GM10266 (cell line): Measurements from ENCODE around the gene UNC5A.

Source experiments
- DNase-seq: peaks from one replicate; pipeline ENCODE4 v3.0.0; 2012; ENCODE audit errors: extremely low spot score
- TF ChIP-seq, protein P1 (sequence below): IDR thresholded peaks from 2 replicates; pipeline ENCODE4 v1.5.1; 2012; ENCODE audit warnings: mild to moderate bottlenecking, low read depth; ENCODE audit not compliant: control insufficient read depth, insufficient read depth; ENCODE audit errors: missing control alignments

UNC5A gene

DNA sequence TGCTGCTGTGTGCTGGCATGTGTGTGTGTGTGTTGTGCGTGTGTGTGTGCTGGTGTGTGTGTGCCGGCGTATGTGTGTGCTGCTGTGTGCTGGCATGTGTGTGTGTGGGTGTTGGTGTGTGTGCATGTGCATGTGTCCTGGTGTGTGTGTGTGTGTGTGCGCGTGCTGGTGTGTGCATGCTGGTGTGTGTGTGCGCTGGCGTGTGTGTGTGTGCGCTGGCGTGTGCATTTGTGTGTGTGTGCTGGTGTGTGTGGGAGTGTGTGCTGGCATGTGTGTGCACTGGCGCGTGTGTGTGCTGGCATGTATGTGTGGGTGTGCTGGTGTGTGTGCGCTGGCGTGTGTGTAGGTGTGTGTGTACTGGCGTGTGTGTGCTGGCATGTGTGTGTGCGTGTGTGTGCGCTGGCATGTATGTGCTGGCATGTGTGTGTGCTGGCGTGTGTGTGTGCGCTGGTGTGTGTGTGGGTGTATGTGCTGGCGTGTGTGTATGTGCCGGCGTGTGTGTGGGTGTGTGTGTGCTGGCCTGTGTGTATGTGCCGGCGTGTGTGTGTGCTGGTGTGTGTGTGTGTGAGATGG is 20.1 kb downstream of the UNC5A start:
- TF ChIP-seq, protein P1, sequence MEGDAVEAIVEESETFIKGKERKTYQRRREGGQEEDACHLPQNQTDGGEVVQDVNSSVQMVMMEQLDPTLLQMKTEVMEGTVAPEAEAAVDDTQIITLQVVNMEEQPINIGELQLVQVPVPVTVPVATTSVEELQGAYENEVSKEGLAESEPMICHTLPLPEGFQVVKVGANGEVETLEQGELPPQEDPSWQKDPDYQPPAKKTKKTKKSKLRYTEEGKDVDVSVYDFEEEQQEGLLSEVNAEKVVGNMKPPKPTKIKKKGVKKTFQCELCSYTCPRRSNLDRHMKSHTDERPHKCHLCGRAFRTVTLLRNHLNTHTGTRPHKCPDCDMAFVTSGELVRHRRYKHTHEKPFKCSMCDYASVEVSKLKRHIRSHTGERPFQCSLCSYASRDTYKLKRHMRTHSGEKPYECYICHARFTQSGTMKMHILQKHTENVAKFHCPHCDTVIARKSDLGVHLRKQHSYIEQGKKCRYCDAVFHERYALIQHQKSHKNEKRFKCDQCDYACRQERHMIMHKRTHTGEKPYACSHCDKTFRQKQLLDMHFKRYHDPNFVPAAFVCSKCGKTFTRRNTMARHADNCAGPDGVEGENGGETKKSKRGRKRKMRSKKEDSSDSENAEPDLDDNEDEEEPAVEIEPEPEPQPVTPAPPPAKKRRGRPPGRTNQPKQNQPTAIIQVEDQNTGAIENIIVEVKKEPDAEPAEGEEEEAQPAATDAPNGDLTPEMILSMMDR, result no peak
- DNase-seq, result no peak

DNA sequence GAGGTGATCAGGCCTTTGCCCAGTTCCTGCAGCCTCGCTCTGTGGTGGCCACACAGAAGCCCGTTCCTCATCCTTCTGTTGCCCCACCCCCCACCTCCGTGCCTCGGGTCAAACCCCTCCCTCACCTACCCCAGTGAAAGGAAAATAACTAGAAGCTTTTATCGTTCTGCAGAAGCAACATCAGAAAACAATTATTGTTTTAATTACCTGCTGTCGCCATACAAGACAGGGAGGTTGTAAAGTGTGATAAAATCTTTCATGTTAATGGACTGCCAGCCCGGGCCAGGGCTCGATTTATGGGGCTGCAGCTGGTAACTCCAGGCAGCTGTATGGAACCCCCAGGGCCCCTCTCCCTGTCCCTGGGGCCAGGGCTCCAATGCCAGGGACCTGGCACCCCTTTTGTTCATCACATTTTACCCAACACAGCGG is 20.6 kb downstream of the UNC5A start:
- TF ChIP-seq, protein P1, result no peak
- no peak for DNase-seq

DNA sequence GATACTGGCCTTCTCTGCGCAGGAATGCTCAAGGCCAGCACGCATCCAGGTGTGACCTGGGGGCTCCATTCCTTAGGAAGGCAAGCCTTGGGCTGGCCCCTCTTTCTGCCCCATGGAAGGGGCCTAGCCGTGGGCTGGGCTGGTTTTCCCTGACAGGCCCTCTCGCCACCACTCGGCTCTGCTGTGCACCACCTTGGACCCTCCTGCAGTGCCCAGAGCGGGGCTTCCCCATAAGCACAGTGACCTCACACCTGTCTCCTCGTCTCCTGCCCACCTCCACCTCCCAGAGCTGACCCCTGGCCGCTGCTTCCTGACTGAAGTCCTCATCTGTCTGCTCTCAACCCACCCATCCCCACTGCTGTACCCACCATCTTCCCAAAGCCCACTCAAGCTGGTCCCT is 21.1 kb downstream of the UNC5A start:
- no peak for DNase-seq
- TF ChIP-seq, protein P1, result no peak

DNA sequence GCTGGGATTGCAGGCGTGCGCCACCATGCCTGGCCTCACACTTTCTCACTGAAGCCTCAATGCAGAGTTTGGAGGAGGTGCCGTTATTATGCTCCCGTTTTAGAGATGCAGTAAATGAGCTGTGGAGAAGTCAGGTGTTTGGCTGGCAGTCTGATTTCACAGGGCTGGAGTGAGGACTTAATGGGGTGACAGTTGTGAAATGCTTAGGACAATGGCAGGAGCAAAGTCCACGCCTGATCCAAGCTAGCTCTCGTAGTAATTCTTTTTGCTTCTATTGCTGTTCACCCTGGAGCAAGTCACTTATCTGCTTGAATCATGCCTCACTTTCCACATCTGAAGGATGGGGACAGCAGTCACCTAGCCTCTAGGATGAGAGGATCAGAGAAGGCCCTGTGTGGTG is 21.8 kb downstream of the UNC5A start:
- TF ChIP-seq, protein P1, result no peak
- no peak for DNase-seq

DNA sequence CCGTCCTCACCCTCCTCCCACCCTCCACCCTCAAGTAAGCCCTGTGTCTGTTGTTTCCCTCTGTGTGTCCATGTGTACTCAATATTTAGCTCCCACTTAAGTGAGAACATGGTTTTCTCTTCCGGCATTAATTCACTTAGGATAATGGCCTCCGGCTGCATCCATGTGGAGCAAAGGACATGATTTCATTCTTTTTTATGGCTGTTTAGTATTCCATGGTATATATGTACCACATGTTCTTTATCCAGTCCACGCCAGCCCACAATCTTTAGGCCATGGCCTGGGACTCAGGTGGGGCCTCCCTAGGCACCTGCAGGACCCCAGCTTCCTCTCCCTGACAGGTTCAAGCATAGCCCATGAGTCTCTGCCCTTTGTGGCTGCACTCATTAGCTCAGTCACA is 22.9 kb downstream of the UNC5A start:
- TF ChIP-seq, protein P1, result no peak
- no peak for DNase-seq

DNA sequence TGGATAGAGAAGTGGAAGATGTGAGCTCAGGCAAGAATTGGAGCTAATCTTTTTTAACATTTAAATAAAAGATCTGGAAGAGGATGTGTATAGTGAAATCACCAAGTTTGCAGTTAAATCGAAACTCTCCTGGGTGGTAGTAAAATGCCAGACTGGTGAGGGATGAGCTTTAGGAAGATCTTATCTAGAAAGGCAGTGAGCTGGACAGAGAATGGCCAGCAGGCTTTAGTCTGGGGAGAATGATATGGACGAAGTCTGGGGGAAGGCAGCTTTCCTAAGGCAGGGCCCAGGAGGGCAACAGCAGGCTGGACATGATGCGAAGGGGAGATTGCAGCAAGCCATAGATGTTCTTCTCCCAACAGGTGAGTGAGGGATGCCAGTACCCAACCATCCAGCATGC is 25.6 kb downstream of the UNC5A start:
- TF ChIP-seq, protein P1, result no peak
- no peak for DNase-seq

DNA sequence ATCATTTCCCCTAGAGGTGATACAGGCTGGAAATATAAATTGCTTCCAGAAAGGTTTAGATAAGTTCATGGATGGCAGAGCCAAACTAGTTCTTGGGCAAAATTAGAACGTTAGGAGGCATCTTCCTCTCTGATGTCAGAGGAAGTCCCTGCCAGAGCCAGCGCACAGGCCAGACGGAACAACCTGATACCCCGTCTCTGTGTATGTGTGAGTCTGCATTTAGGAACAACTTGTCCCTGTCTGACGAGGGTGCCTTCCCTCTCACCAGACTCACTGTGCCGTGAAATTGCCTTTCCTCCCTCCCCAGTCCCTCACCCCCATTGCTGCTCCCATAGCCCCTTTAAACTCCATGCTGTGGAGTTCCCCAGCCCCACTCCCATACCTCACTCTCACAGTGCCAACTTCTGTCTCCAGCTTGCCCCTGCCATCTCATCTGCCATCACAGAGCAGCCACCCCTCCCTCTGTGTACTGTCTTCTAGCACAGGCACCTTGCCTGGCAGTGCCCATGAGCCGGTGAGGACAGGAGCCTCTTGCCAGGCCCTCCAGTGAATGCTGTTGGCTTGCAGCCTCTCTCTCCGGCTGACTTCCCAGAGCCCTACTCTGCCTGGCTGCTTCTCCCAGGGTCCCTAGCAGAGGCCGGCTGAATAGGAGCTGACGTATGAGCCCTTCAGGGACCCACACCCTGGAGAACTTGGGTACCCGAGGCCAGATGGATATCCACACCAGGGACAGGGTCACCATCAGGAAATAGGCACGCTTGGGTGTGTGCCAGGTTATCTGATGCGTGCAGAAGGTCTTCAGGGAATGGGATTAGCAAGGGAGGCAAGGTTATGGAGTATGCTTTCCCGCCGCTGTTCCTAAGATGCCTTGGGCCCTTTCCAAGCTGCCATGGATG is 26.7 kb downstream of the UNC5A start:
- TF ChIP-seq, protein P1, result no peak
- no peak for DNase-seq
